ENCODE measurements around the gene CDIPT.
"Not testable (repeated sequence)": the region's sequence is repeated elsewhere in the genome, so short reads cannot be mapped to it uniquely, and the experiment has no call there.

The CDIPT gene

DNA sequence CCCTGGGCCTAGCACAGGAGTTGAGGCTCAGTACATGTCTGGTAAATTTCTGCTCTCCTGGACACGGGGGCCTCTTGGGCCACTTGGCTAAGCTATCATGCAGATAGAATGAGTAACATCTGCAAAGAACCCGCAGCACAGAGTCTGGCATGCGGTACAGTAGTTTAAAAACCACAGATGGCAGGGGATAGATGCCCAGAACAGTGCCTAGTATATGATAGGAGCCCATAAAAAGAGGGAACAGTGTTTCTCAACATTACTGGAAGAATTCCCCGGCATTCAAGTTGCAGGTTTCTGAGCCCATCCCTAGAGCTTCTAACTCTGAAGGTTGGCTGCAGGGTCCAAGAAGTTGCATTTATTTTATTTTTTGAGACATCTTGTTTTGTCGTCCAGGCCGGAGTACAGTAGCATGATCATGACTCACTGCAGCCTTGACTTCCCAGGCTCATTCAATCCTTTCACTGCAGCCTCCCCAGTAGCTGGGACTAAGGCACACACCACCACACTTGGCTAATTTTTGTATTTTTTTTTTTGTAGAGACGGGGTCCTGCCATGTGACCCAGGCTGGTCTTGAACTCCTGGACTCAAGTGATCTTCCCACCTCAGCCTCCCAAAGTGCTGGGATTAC, 5.8 kb downstream of the CDIPT start:
- no peak for DNase-seq

GRCh38 chr16:29854520-29855100, 8.4 kb downstream of the CDIPT start:
- no peak for DNase-seq

- no peak for DNase-seq
Measured at GRCh38 chr16:29852654-29853053, 10.4 kb downstream of the CDIPT start.

- DNase-seq: no peak
Measured at GRCh38 chr16:29850998-29851397, 12.0 kb downstream of the CDIPT start.

- DNase-seq: no peak
Measured at GRCh38 chr16:29849505-29849904, 13.5 kb downstream of the CDIPT start.

DNA sequence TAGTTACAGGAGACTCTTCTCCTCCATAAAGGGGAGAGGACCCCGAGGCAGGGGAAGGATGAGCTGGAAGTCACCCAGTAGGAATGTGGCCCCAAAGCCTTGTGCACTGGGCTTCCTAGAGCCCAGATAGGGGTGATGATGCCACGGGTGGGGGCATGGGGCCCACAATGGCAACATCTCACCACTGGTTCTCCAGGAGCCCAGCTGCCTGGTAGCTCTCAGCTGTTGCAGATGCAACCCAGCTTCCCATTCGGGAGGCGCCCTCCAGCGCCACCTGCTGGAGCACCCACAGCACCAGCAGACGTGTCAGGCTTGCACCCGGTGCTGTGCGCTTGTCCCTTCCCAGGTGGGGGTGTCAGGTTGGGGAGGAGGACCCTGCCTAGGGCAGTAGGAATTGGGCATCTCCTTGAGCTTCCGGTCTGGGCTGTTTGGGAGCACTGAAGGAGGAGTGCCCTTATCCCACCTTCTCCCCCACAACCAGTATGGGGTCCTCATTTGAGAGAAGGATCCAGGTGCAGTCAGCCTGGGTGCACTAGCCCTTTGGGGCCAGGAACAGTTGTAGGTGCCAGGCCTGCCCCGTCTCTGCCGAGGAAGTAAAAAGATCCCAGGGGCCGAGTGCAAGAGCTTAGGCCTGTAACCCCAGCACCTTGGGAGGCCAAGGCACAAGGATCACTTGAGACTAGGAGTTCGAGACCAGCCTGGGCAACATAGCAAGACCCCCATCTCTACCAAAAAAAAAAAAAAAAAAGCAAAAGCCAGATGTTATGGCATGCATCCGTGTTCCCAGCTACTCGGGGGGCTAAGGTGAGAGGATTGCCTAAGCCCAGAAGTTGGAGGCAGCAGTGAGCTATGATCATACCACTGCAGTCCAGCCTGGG, 14.4 kb downstream of the CDIPT start:
- peak; percentile 85 for DNase-seq

- no peak for DNase-seq
Measured at GRCh38 chr16:29845656-29846055, 17.4 kb downstream of the CDIPT start.

GRCh38 chr16:29844575-29845331, 18.3 kb downstream of the CDIPT start:
- DNase-seq: no peak

- no peak for DNase-seq
Measured at GRCh38 chr16:29843931-29844330, 19.1 kb downstream of the CDIPT start.

DNA sequence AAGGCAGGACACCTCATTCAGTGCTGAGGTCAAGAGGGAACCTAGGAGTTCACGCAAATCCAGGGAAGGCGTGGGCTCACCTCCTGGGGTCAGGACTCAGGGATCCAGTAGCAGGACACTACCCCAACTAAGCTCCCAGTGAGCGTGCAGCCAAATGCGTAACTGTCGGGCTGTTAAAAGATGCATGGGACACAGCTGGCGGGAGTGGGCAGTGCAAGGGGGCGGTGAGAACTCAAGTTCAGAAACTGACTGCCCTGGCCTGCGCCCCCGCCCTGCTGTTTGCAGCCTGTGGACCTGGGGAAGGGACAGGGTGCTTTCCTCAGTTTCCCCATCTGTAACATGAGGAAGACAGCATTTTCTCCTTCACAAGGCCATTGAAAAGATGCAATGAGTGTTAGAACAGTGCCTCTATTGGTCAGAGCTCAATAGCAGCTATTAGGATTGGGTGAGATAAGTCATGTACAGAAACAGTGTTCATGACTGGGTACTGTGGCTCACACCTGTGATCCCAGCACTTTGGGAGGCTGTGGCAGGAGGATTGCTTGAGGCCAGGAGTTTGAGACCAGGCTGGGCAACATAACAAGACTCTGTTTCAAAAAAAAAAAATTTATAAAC, 20.2 kb downstream of the CDIPT start:
- peak; percentile 43 for DNase-seq

- no peak for DNase-seq
Measured at GRCh38 chr16:29841631-29842030, 21.4 kb downstream of the CDIPT start.

- no peak for DNase-seq
Measured at GRCh38 chr16:29840240-29840639, 22.8 kb downstream of the CDIPT start.

DNA sequence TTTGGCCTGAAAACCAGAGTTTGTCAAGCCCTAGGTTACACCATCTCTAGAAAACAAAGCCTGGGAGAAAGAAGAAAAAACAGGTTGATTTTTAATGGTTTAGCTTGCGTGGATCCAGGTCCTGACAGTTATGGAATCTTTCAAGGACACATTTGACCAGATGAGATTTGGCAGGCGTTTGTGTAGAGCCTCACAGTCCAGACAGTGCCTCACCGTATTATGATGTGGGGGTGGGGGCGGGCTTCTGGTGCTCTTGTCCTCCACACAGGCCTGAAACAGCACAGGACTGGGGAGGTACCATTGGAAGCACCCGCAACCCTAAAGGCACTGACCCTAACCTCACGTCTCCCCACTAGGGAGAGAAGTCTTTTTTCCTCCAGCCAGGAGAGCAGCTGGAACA, 23.2 kb downstream of the CDIPT start:
- DNase-seq: no peak

DNA sequence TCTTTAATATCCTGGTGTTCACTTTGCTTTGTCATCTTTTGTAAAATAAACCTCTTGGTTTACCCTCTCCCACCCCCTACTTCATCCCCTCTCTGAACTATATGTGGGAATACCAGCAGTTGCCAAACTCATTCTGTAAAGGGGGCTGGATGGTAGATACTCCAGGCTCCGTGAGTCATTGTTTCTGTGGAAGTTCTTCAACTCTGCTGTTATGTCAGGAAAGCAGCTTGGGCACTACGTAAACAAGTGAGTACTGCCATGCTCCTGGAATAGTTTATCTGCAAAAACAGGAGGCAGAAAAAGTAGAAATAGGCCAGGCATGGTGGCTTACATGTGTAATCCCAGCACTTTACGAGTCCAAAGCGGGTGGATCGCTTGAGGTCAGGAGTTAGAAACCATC, 25.2 kb downstream of the CDIPT start:
- DNase-seq: no peak

- DNase-seq: no peak
Measured at GRCh38 chr16:29836623-29837022, 26.4 kb downstream of the CDIPT start.

DNA sequence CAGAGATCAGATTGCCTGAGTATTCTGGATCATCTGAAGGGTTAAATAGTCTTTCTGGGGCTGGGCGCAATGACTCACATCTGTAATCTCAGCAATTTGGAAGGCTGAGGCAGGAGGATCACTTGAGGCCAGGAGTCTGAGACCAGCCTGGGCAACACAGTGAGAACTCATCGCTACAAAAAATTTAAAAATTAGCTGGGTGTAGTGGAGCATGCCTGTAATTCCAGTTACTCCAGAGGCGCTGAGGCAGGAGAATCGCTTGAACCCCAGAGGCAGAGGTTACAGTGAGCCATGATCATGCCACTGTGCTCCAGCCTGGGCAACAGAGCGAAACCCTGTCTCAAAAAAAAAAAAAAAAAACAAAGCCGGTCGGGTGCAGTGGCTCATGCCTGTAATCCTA, 27.1 kb downstream of the CDIPT start:
- no peak for DNase-seq

- DNase-seq: no peak
Measured at GRCh38 chr16:29834079-29834478, 28.9 kb downstream of the CDIPT start.

- DNase-seq: not testable (repeated sequence)
Measured at GRCh38 chr16:29833219-29833618, 29.8 kb downstream of the CDIPT start.

DNA sequence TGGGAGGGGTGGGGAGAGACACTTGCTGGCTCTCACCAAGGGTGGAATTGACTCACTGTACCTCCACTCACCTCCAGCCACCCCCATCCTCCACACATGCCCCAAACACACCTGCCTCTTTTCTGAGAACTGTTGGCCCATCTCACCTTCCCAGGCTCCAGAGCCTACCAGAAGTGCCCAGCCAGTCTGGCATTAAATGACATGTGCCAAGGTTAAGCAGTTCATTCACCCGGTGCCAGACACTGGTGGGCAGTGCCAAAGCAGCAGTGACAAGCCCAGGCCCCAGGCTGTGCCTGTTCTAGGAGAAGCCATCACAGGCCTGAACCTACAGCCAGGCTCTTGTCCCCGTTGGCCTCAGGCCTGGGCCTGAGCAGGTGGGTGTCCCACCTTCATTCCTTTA, 31.5 kb downstream of the CDIPT start:
- DNase-seq: no peak

GRCh38 chr16:29830774-29831173, 32.3 kb downstream of the CDIPT start:
- DNase-seq: no peak

GRCh38 chr16:29826342-29826695, 36.7 kb downstream of the CDIPT start:
- DNase-seq: no peak

GRCh38 chr16:29825145-29826044, 37.6 kb downstream of the CDIPT start:
- no peak for DNase-seq

Data from hematopoietic multipotent progenitor cell treated with erythropoietin and hydrocortisone succinate and interleukin-3 and kit ligand, for 6 days (in vitro differentiated cells).